DOHH2 (cell line): ENCODE results near the gene GOLGA6C.
A peak's percentile ranks its signal among the peaks of the same experiment; 100 is the strongest.
"Not testable (repeated sequence)": the region's sequence is repeated elsewhere in the genome, so short reads cannot be mapped to it uniquely, and the experiment has no call there.

Experiments used
- EZH2phosphoT487 ChIP-seq: fragments of 200-600 bp; sonication (generic); IDR thresholded peaks from 2 replicates; pipeline ENCODE4 v1.6.1; 2017; ENCODE audit warnings: borderline replicate concordance, mild to moderate bottlenecking, antibody characterized with exemption, low read length, moderate library complexity, mixed read lengths
- TF ChIP-seq, protein P1 (sequence below): fragments of 200-600 bp; sonication (generic); IDR thresholded peaks from one replicate; pipeline ENCODE4 v1.5.1; 2014; ENCODE audit warnings: antibody characterized with exemption, mild to moderate bottlenecking, low read depth, low read length; ENCODE audit not compliant: poor library complexity, severe bottlenecking

DNA sequence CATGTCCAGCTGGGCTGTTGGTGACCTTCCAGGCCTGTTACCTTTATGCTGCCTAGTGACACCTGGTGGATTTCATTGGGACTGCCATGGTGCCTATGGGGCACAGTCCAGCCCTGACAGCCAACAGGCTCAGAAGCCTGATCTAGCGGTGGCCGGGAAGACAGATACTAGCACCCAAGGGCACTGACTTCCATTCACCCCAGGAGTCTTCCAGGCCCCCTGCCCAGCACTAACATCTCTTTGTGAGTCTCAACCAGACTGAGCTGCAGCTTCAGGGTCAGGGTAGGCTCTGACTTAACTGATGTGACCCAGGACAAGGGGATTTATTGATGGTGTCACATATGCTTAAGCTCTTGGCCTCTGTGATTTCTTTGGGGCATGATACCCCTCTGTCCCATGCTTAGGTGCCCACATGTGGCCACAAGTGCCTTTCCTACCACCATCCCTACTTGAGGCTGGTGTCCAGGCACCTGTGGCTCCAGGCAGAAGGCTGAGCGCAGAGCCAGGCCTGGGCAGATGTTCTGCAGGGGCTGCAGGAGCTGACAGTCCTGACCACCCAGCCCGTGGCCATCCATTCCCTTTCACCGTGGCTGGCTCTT, 16.5 kb downstream of the GOLGA6C start:
- TF ChIP-seq, protein P1, sequence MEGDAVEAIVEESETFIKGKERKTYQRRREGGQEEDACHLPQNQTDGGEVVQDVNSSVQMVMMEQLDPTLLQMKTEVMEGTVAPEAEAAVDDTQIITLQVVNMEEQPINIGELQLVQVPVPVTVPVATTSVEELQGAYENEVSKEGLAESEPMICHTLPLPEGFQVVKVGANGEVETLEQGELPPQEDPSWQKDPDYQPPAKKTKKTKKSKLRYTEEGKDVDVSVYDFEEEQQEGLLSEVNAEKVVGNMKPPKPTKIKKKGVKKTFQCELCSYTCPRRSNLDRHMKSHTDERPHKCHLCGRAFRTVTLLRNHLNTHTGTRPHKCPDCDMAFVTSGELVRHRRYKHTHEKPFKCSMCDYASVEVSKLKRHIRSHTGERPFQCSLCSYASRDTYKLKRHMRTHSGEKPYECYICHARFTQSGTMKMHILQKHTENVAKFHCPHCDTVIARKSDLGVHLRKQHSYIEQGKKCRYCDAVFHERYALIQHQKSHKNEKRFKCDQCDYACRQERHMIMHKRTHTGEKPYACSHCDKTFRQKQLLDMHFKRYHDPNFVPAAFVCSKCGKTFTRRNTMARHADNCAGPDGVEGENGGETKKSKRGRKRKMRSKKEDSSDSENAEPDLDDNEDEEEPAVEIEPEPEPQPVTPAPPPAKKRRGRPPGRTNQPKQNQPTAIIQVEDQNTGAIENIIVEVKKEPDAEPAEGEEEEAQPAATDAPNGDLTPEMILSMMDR: peak; percentile 47
- TF ChIP-seq EZH2phosphoT487: not testable (repeated sequence)
